Duodenal mucosa (tissue), 2 donors: ENCODE measurements around the gene PKMYT1.

ENCODE experiments used
- H3K27ac ChIP-seq: one replicate; pipeline ENCODE4 v1.7.0; 2013; ENCODE audit warnings: low read depth, low read length
- H3K27me3 ChIP-seq, 2 donors: one replicate each; pipeline ENCODE4 v1.7.0; 2013; ENCODE audit warnings: low read length in 2 of 2, control low read depth in 1 of 2; ENCODE audit not compliant: insufficient read depth in 2 of 2, control insufficient read depth in 1 of 2
- H3K36me3 ChIP-seq, 2 donors: one replicate each; pipeline ENCODE4 v1.7.0; 2013; ENCODE audit warnings: low read length in 2 of 2, control low read depth in 1 of 2; ENCODE audit not compliant: insufficient read depth in 2 of 2, control insufficient read depth in 1 of 2
- H3K4me1 ChIP-seq, 2 donors: one replicate each; pipeline ENCODE4 v1.7.0; 2013; ENCODE audit warnings: low read length in 2 of 2, control low read depth in 1 of 2; ENCODE audit not compliant: insufficient read depth in 2 of 2, control insufficient read depth in 1 of 2
- H3K4me3 ChIP-seq, 2 donors: one replicate each; pipeline ENCODE4 v1.7.0; 2013; ENCODE audit warnings: low read length in 2 of 2, low read depth in 1 of 2
- H3K9ac ChIP-seq, 2 donors: one replicate each; pipeline ENCODE4 v1.7.0; 2013; ENCODE audit warnings: low read length in 2 of 2, low read depth in 1 of 2
- H3K9me3 ChIP-seq, 2 donors: one replicate each; pipeline ENCODE4 v1.7.0; 2013; ENCODE audit warnings: low read length in 2 of 2, control low read depth in 1 of 2; ENCODE audit not compliant: control insufficient read depth in 1 of 2

PKMYT1 gene

DNA sequence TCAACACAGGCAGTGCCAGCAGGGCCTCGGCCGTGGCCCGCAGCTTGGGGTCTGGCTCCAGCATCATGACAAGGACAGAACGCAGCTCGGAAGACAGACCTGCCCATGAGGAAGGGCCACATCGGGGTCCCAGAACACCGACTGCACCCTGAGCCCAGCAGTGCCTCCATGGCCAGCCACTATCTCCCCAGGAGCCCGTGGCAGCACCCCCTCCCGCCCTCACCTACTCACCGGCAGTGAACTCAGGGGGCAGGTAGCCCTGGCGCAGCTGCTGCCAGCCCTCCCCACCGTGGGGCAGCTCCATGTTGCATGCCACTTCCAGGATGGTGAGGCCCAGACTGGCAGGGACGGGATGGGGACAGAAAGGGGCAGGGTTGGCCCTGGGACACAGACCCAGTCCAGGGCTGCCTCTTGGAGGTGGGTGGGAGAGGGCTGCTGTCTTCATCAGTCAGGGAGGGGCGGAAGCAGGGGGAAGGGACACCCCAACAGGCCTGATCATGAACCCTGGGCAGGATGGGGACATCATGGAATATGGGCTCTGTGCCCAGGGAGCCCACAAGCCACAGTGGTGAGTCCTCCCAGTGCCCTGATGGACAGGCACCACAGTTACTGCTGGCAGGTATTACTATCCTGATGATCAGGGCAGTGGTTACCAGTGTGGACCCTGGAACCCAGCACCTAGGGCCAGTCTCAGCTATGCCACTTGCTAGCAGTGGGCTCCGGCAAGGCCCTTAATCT, 5.8 kb downstream of the PKMYT1 start:
- H3K4me3 ChIP-seq, result no peak overlapping the region
- H3K27me3 ChIP-seq, result no peaks in the 10 kb centered on the region
- H3K36me3 ChIP-seq, result peaks cover 2 to 3% of the 10 kb centered on the region in 2 donors
- peaks cover 4 to 7% of the 10 kb centered on the region in 2 donors for H3K4me1 ChIP-seq
- no peak overlapping the region for H3K27ac ChIP-seq
- no peak overlapping the region for H3K9ac ChIP-seq
- H3K9me3 ChIP-seq, result no peaks in the 10 kb centered on the region

DNA sequence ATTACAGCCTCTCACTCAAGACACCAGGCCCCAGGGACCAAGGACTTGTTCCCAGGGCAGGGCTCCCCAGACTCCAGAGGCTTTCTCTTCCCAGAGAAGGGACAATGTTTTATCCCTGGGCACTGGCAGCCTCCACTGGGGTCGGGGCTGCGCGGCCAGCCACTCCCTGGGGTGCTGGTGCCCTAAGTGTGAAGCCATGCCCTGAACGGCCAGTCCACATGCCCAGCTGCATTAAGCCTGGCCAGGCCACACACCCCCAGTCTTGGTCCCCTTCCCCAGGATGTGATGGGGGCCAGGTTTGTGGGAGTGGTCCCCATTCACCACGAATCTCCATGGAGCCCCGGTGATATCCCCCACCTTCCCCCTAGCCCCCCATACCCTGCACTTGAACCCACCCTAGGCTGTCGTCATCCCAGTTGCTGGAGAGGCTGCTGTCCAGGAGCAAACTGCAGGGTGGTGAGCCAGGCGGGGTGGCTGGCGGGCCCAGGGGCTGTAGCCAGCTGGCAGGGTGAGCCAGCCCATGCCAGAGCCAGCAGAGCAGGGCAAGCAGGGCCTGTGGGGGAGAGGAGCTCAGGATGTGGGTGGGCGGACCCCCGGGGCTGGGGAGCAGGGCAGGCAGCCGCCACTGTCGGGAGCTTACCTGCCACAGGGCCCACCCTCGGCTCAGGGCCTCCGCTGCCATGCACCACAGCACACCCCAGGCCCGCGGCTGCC, 6.5 kb downstream of the PKMYT1 start:
- Histone ChIP-seq H3K27ac (no peak overlapping the region), H3K9me3 (no peaks in the 10 kb centered on the region), H3K4me3 (no peak overlapping the region), H3K9ac (no peak overlapping the region), H3K36me3 (peaks cover 2 to 3% of the 10 kb centered on the region in 2 donors), H3K4me1 (peaks cover 6 to 10% of the 10 kb centered on the region in 2 donors), H3K27me3 (no peaks in the 10 kb centered on the region)

DNA sequence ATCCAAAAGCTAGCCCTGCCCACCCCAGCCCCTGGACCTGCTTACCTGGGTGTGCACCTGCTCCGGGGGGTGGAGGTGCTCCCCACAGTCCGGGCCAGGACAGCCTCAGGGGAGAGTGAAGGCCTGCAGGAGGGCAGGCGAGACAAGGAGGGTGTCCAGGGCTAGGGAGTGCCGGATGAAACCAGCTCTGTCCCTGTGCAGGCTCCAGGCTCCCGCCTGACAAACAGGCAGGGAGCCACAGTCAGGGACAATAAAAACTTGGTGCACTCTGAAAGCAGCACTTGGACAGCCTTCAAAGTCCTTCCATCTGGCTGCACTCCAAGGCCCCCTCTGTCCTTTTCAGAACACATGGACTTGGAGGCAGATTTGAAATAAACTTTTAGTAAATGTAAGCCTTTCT, 7.2 kb downstream of the PKMYT1 start:
- Histone ChIP-seq H3K9ac (no peak overlapping the region), H3K9me3 (no peaks in the 10 kb centered on the region), H3K27me3 (peaks cover 3 to 4% of the 10 kb centered on the region in 2 donors), H3K36me3 (peaks cover 2 to 3% of the 10 kb centered on the region in 2 donors), H3K4me1 (peaks cover 12 to 16% of the 10 kb centered on the region in 2 donors), H3K4me3 (no peak overlapping the region), H3K27ac (no peak overlapping the region)

DNA sequence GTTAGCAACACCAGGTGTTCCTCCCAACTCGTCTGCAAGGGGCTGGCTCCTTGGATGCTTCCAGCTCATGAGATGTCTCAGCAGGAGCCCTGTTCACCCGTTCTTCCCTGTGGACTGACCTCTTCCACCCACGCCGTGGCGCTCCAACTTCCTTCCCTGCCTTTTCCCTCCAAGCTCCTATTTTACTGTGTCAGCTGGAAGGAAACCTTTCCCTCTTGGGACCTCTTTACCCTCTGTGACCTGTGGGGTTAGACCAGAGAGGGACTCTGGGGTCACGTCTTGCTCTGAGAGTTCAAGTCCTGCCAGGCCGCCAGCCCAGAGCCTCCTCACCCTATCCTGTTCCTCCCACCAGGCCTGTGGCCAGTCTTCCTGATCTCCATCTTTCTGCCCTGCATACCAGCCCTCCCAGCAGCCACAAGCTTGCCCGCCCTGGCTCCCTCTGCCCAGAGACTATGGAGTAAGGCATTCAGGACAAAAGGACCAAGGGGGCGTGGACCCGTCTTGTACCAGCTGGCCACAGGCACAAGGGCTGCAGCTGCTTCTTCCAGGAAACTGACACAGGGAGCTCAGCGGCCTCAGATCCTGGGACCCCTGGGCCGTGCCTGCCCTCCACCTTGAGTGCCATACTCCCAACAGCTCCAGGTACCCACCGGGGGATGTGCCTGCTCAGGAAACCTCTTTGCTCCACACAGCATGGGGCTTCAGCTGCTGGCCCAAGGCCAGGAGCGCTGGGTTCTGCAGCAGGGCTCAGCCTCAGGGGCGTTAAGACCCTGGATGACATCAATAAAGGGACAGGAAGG, 8.1 kb downstream of the PKMYT1 start:
- Histone ChIP-seq H3K36me3 (peaks cover 2 to 3% of the 10 kb centered on the region in 2 donors), H3K27me3 (peaks cover 11 to 13% of the 10 kb centered on the region in 2 donors), H3K9me3 (no peaks in the 10 kb centered on the region), H3K27ac (no peak overlapping the region), H3K9ac (no peak overlapping the region), H3K4me3 (no peak overlapping the region), H3K4me1 (peaks cover 13 to 19% of the 10 kb centered on the region in 2 donors)

DNA sequence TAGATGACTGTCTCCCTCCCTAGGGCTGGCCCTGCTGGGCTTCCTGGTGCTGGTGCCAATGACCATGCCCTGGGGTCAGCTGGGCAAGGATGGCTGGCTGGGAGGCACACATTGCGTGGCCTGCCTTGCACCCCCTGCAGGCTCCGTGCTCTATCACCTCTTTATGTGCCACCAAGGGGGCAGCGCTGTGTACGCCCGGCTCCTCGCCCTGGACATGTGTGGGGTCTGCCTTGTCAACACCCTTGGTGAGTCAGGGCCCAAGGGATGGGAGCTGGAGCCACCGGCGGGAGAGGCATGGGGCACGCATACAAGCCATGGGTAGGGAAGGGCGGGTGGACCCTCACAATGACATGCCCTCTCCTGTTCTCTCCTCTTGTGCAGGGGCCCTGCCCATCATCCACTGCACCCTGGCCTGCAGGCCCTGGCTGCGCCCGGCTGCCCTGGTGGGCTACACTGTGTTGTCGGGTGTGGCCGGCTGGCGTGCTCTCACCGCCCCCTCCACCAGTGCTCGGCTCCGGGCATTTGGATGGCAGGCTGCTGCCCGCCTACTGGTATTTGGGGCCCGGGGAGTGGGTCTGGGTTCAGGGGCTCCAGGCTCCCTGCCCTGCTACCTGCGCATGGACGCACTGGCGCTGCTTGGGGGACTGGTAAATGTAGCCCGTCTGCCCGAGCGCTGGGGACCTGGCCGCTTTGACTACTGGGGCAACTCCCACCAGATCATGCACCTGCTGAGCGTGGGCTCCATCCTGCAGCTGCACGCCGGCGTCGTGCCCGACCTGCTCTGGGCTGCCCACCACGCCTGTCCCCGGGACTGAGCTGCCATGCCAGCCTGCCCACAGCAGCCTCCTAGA, 8.9 kb downstream of the PKMYT1 start:
- H3K9me3 ChIP-seq, result no peaks in the 10 kb centered on the region
- H3K4me1 ChIP-seq, result peaks cover 13 to 19% of the 10 kb centered on the region in 2 donors
- no peak overlapping the region for H3K9ac ChIP-seq
- H3K4me3 ChIP-seq, result no peak overlapping the region
- peaks cover 2 to 3% of the 10 kb centered on the region in 2 donors for H3K36me3 ChIP-seq
- H3K27me3 ChIP-seq, result peaks cover 12 to 17% of the 10 kb centered on the region in 2 donors
- H3K27ac ChIP-seq, result no peak overlapping the region

DNA sequence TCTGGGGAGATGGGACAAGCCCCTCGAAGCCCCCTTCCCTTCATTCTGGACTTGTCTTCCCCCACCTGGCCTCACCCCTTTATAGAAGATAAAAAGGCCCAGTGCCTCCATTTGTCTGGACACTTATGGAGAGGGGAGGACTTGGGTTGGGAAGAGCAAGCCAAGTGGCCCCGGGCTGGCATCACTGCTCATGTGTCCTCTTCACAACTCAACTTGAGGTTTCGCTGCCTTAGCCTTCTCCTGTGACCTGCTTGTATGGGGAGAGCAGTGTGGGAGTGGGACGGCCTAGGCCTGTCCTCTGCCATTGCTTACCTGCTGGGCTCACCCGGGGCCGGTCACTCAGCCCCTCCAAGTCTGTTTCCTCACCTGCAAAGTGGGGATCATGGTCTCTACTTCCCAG, 9.7 kb downstream of the PKMYT1 start:
- Histone ChIP-seq H3K36me3 (peaks cover 0 to 3% of the 10 kb centered on the region in 2 donors), H3K4me1 (peaks cover 13 to 26% of the 10 kb centered on the region in 2 donors), H3K27ac (no peak overlapping the region), H3K9me3 (no peaks in the 10 kb centered on the region), H3K4me3 (peak overlapping the region; percentile 79 to 83), H3K27me3 (peaks cover 20 to 24% of the 10 kb centered on the region in 2 donors), H3K9ac (peak overlapping the region; percentile 43 to 66)

DNA sequence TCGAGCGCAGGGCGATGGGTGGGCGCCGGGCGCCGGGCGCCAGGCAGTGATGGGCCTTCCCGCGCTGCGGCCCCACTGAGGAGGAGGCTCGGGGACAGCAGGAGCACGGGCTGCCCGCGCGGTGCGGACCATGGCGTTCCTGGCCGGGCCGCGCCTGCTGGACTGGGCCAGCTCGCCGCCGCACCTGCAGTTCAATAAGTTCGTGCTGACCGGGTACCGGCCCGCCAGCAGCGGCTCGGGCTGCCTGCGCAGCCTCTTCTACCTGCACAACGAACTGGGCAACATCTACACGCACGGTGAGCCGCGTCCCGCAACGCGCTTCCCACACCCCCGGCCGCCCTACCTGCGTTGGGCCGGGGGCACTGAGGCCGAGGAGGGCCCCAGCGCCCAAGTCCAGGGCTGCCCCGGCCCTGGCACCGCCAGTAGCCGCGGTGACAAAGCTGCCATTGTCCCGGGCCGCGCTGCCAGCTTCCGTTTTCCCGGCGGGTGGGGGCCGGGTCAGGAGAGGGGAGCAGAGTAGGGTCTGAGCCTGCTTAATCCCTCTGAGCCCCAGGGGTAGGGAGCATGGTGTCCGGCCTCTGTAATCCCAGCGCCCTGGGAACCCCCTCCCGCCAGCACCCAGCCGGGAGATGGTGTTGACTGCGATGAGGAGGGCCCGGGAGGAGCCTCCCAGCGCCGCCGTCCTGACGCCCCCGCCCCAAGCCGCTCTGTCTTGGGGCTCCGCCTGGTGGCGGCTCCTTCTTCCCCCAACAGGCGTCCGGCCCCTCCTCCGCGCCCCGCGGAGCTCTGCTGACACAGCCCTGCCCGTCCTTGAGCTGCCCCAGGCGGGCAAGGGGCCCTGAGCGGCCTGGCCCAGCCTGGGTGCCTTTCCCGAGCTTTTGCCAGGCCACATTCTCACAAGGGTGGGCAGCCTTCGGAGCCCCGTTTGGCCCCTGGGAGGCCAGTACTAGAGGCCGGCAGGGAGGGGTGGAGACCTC, 10.4 kb downstream of the PKMYT1 start:
- Histone ChIP-seq H3K4me1 (peaks cover 13 to 27% of the 10 kb centered on the region in 2 donors), H3K27ac (no peak overlapping the region), H3K4me3 (peak overlapping the region; percentile 79 to 83), H3K9me3 (no peaks in the 10 kb centered on the region), H3K36me3 (peaks cover 0 to 3% of the 10 kb centered on the region in 2 donors), H3K9ac (peak overlapping the region; percentile 43 to 66), H3K27me3 (peaks cover 21 to 27% of the 10 kb centered on the region in 2 donors)

DNA sequence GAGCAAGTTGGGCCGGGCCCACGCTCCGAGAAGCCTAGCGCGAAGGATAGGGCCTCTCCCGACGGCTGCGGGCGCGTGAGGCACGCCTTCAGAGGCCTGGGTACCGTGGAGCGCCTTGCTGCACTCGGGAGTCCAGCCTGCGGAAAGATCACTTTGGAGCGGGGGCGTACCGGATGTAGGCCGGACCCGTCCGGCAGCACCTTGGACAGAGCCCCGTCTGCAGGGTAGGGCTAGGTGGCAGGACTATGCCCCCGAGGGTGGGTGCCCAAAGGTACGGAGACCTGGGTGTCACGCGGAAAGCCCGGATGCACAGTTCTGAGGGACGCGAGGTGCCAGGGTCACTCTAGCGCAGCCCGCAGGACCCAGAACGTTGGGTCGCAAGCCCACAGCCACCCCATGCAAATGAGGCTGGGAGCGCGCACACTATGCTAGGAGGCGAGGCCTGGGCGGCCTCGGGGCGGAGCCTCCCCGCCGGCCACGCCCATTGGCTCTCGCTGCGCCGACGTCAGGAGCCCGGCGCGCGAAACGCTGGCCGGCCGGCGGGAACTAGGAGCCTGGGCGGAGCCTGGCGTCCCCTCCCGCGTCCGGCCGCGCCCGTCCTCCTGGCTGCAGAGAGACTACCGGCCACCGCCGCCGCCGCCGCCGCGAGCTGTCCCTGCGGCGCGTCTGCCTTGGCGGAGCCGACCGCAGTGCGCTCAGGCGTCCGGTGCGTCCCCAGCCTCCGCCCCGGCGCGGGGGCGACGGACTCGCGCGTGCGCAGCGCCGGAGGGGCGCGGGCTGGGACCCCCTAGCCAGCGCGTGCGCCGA, 11.3 kb downstream of the PKMYT1 start, which contains the start of gene PAQR4:
TSS of gene PAQR4 (plus strand) at position 611 of the 807 bp plus-strand sequence. CDS start 327 bp downstream, outside the sequence.
- peak within 1 kb of the TSS; percentile 79 to 83 for H3K4me3 ChIP-seq
- H3K27ac ChIP-seq, result peak within 1 kb of the TSS; percentile 73
- peaks cover 0 to 3% of the 10 kb centered on the region in 2 donors for H3K36me3 ChIP-seq
- H3K27me3 ChIP-seq, result peaks cover 28 to 36% of the 10 kb centered on the region in 2 donors
- H3K4me1 ChIP-seq, result peaks cover 13 to 36% of the 10 kb centered on the region in 2 donors
- peak within 1 kb of the TSS; percentile 43 to 66 for H3K9ac ChIP-seq
- no peaks in the 10 kb centered on the region for H3K9me3 ChIP-seq
